H9 (cell line): Measurements from ENCODE around the gene TMEM217. TPM values are rescaled to one million over a fixed set of nuclear protein-coding genes. Genes with fewer than 3 reads are reported as not detected.

ENCODE experiments used
- DNase-seq: peaks from one replicate; pipeline ENCODE4 v3.0.0-alpha.2; 2017
- H2AFZ ChIP-seq: one replicate; pipeline ENCODE4 v1.6.1; 2013; ENCODE audit warnings: mild to moderate bottlenecking, low read length, control low read depth, moderate library complexity
- H2AK5ac ChIP-seq: 2 replicates; pipeline ENCODE4 v1.6.1; 2013; ENCODE audit warnings: low read length, control low read depth, mixed read lengths; ENCODE audit not compliant: insufficient read length
- H2BK120ac ChIP-seq: one replicate; pipeline ENCODE4 v1.6.1; 2013; ENCODE audit warnings: low read depth, mild to moderate bottlenecking, low read length, control low read depth, inconsistent platforms; ENCODE audit not compliant: poor library complexity, severe bottlenecking
- H2BK12ac ChIP-seq: 2 replicates; pipeline ENCODE4 v1.6.1; 2013; ENCODE audit warnings: low read length, control low read depth, mixed read lengths, low read depth; ENCODE audit not compliant: insufficient read length
- H2BK15ac ChIP-seq: 2 replicates; pipeline ENCODE4 v1.6.1; 2013; ENCODE audit warnings: low read depth, low read length, control low read depth
- H2BK20ac ChIP-seq: one replicate; pipeline ENCODE4 v1.6.1; 2013; ENCODE audit warnings: low read depth, mild to moderate bottlenecking, low read length, control low read depth, inconsistent platforms; ENCODE audit not compliant: poor library complexity, severe bottlenecking
- H2BK5ac ChIP-seq: 2 replicates; pipeline ENCODE4 v1.6.1; 2013; ENCODE audit warnings: low read length, control low read depth, mixed read lengths; ENCODE audit not compliant: insufficient read length
- H3K14ac ChIP-seq: 2 replicates; pipeline ENCODE4 v1.6.1; 2013; ENCODE audit warnings: low read length, control low read depth; ENCODE audit not compliant: insufficient read depth
- H3K18ac ChIP-seq: 2 replicates; pipeline ENCODE4 v1.6.1; 2013; ENCODE audit warnings: low read depth, mild to moderate bottlenecking, mixed read lengths, low read length, control low read depth; ENCODE audit not compliant: insufficient read length
- H3K23ac ChIP-seq: 2 replicates; pipeline ENCODE4 v1.6.1; 2013; ENCODE audit warnings: low read length, control low read depth, mixed read lengths, low read depth; ENCODE audit not compliant: insufficient read length
- H3K23me2 ChIP-seq: 2 replicates; pipeline ENCODE4 v1.6.1; 2013; ENCODE audit warnings: low read depth, mild to moderate bottlenecking, mixed read lengths, low read length, control low read depth; ENCODE audit not compliant: insufficient read length, poor library complexity, severe bottlenecking
- H3K27ac ChIP-seq: 2 replicates; pipeline ENCODE4 v1.5.1; 2013; ENCODE audit warnings: low read length, control low read depth, mixed read lengths, low read depth; ENCODE audit not compliant: insufficient read length
- H3K27me3 ChIP-seq: 2 replicates; pipeline ENCODE4 v1.6.1; 2013; ENCODE audit warnings: low read length, control low read depth, inconsistent platforms; ENCODE audit not compliant: insufficient read depth
- H3K4ac ChIP-seq: 2 replicates; pipeline ENCODE4 v1.6.1; 2013; ENCODE audit warnings: low read depth, mild to moderate bottlenecking, control low read depth, inconsistent platforms, low read length, moderate library complexity
- H3K4me1 ChIP-seq: 2 replicates; pipeline ENCODE4 v1.6.1; 2013; ENCODE audit warnings: low read length, control low read depth, inconsistent platforms; ENCODE audit not compliant: insufficient read depth
- H3K4me2 ChIP-seq: 2 replicates; pipeline ENCODE4 v1.6.1; 2013; ENCODE audit warnings: low read length, control low read depth, mixed read lengths; ENCODE audit not compliant: insufficient read length, insufficient read depth
- H3K56ac ChIP-seq: 2 replicates; pipeline ENCODE4 v1.6.1; 2013; ENCODE audit warnings: low read depth, mild to moderate bottlenecking, mixed read lengths, low read length, control low read depth; ENCODE audit not compliant: insufficient read length
- H3K79me1 ChIP-seq: 2 replicates; pipeline ENCODE4 v1.6.1; 2013; ENCODE audit warnings: low read depth, mild to moderate bottlenecking, moderate library complexity, low read length, control low read depth, inconsistent platforms; ENCODE audit not compliant: insufficient read depth, poor library complexity, severe bottlenecking
- H3K79me2 ChIP-seq: 2 replicates; pipeline ENCODE4 v1.6.1; 2013; ENCODE audit warnings: low read length, control low read depth, inconsistent platforms; ENCODE audit not compliant: insufficient read depth
- H3K9ac ChIP-seq: 2 replicates; pipeline ENCODE4 v1.6.1; 2013; ENCODE audit warnings: low read length, control low read depth, mixed read lengths; ENCODE audit not compliant: insufficient read length; ENCODE audit errors: extremely low read depth
- H3K9me3 ChIP-seq: one replicate; pipeline ENCODE4 v1.6.1; 2013; ENCODE audit warnings: low read depth, low read length, inconsistent platforms; ENCODE audit not compliant: control insufficient read depth
- H3T11ph ChIP-seq: one replicate; pipeline ENCODE4 v1.6.1; 2013; ENCODE audit warnings: mild to moderate bottlenecking, low read length, control low read depth, inconsistent platforms
- H4K20me1 ChIP-seq: one replicate; pipeline ENCODE4 v1.6.1; 2013; ENCODE audit not compliant: control insufficient read depth, insufficient read length, insufficient read depth
- H4K5ac ChIP-seq: 2 replicates; pipeline ENCODE4 v1.6.1; 2013; ENCODE audit warnings: low read depth, mild to moderate bottlenecking, mixed read lengths, low read length, control low read depth; ENCODE audit not compliant: insufficient read length
- H4K8ac ChIP-seq: replicated peaks from 2 replicates; pipeline ENCODE4 v1.6.1; 2013; ENCODE audit warnings: low read length, control low read depth, mixed read lengths, low read depth; ENCODE audit not compliant: insufficient read length
- H4K91ac ChIP-seq: 2 replicates; pipeline ENCODE4 v1.6.1; 2013; ENCODE audit warnings: low read depth, mild to moderate bottlenecking, moderate library complexity, mixed read lengths, low read length, control low read depth; ENCODE audit not compliant: insufficient read length
- H3K27ac Mint-ChIP-seq, 3 experiments: 2 replicates in 2 of 3; 3 replicates in 1 of 3; pipeline ENCODE4 v1.8.0; 2020 to 2021; ENCODE audit warnings: mixed read lengths in 3 of 3, mild to moderate bottlenecking in 1 of 3, moderate library complexity in 1 of 3
- H3K27me3 Mint-ChIP-seq: 2 replicates; pipeline ENCODE4 v1.8.0; 2021; ENCODE audit warnings: low read depth, mild to moderate bottlenecking, moderate library complexity, mixed read lengths
- H3K36me3 Mint-ChIP-seq, 3 experiments: 2 replicates in 2 of 3; 3 replicates in 1 of 3; pipeline ENCODE4 v1.8.0; 2020 to 2021; ENCODE audit warnings: low read depth in 3 of 3, mixed read lengths in 3 of 3; ENCODE audit not compliant: insufficient read depth in 1 of 3
- H3K4me1 Mint-ChIP-seq, 2 experiments: 2 replicates each; pipeline ENCODE4 v1.8.0; 2020; ENCODE audit warnings: mixed read lengths in 2 of 2
- H3K4me3 Mint-ChIP-seq, 2 experiments: 2 replicates in 1 of 2; 3 replicates in 1 of 2; pipeline ENCODE4 v1.8.0; 2020 to 2021; ENCODE audit warnings: mild to moderate bottlenecking in 2 of 2, mixed read lengths in 2 of 2, moderate library complexity in 1 of 2
- H3K9me3 Mint-ChIP-seq, 2 experiments: 2 replicates in 1 of 2; 3 replicates in 1 of 2; pipeline ENCODE4 v1.8.0; 2020; ENCODE audit warnings: mild to moderate bottlenecking in 2 of 2, mixed read lengths in 2 of 2, moderate library complexity in 1 of 2
- CTCF ChIP-seq: fragments of 200-600 bp; sonication (generic); conservative IDR thresholded peaks from 3 replicates; pipeline ENCODE4 v1.8.0; 2021; ENCODE audit warnings: antibody characterized with exemption, mild to moderate bottlenecking
- WGBS: extraction: QIAGEN DNeasy Blood & Tissue Kit; methylation state at CpG from one replicate; pipeline ENCODE4 v1.1.7; 2013; ENCODE audit warnings: missing lambda C conversion rate, low lambda C conversion rate, mixed read lengths; ENCODE audit not compliant: insufficient read length; ENCODE audit errors: extremely low coverage; 5-methylcytosine and 5-hydroxymethylcytosine counted together
- total RNA-seq: library from RNA; stranded (reverse); gene quantifications from 2 replicates; pipeline ENCODE4 v1.2.1, GENCODE V29; 2021

The TMEM217 gene
- total RNA-seq, 1 experiment from 2014 or later: 1.1 TPM

DNA sequence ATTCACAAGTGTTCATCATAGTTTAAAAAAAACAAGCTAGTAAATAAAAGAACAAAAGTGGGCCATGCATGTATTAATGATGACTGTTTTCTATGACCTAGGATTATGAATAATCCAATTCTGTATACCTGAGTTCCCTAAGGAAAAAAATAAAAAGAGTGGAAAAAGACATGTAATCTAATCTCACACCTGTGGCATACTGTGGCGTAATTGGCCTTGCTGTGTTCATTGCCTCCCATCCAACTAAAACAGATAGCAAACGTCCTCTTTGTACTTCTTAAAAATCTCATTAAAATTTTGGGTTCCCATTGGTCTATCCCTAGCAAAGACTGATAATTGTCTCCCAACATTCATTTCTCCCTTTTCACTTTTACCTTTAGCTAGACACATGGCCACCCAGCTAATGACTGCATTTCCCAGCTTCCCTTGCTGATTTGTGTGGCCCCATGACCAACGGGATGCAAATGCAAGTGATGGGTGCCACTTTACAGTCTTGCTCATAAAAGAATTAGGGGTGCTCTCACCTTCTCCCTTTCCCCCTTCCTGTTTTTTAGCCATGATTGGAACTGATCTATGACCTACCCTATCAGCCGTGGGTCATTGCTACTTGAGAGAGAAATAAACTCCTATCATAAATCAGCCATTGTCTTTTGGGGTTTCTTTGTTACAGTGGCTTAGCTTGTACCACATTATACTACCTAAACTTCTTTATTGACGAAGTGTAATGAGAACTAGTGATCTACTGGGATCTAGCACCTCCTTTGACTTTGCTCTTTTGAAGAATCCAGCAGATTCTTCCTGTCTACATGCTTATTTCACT, 32.4 kb downstream of the TMEM217 start:
- no peak overlapping the region for H2BK12ac ChIP-seq
- Mint-ChIP-seq H3K36me3 (no peaks in the 10 kb centered on the region), H3K27me3 (no peaks in the 10 kb centered on the region), H3K27ac (no peak overlapping the region), H3K4me1 (peaks cover 12 to 14% of the 10 kb centered on the region in 2 experiments), H3K4me3 (no peak overlapping the region), H3K9me3 (no peaks in the 10 kb centered on the region)
- no peak for TF ChIP-seq CTCF
- H3K4me1 ChIP-seq: no peaks in the 10 kb centered on the region
- H2BK15ac ChIP-seq: no peak overlapping the region
- H3K23ac ChIP-seq: no peak overlapping the region
- no peak overlapping the region for H2BK120ac ChIP-seq
- peak overlapping the region; percentile 40 for H2AFZ ChIP-seq
- no peak overlapping the region for H3K4me2 ChIP-seq
- H4K91ac ChIP-seq: no peak overlapping the region
- H4K20me1 ChIP-seq: no peaks in the 10 kb centered on the region
- no peaks in the 10 kb centered on the region for H3K27me3 ChIP-seq
- no peak overlapping the region for H3K56ac ChIP-seq
- H3K4ac ChIP-seq: no peak overlapping the region
- H3K23me2 ChIP-seq: peaks cover 3% of the 10 kb centered on the region
- H3K9me3 ChIP-seq: no peaks in the 10 kb centered on the region
- no peak overlapping the region for H3K27ac ChIP-seq
- no peak overlapping the region for H2AK5ac ChIP-seq
- no peaks in the 10 kb centered on the region for H3K79me1 ChIP-seq
- no peak overlapping the region for H2BK5ac ChIP-seq
- no peak overlapping the region for H4K5ac ChIP-seq
- no peak overlapping the region for H4K8ac ChIP-seq
- H3K18ac ChIP-seq: no peak overlapping the region
- no peak overlapping the region for H3K14ac ChIP-seq
- H3T11ph ChIP-seq: no peak overlapping the region
- no peak overlapping the region for H3K9ac ChIP-seq
- no peaks in the 10 kb centered on the region for H3K79me2 ChIP-seq
- DNase-seq: no peak
- no CpG with 5 or more reads among the region's 5 CpGs for WGBS
- H2BK20ac ChIP-seq: no peak overlapping the region
